B cell (primary cell): ENCODE data around the gene SLC35G6. TPM values are rescaled to one million over a fixed set of nuclear protein-coding genes. Genes with fewer than 3 reads are reported as not detected.

Source experiments
- ATAC-seq: fragments of 200-7000 bp; cut with Tn5 transposase; one replicate; pipeline ENCODE4 v1.10.0; 2021; ENCODE audit warnings: low read depth, mild to moderate bottlenecking, moderate number of reproducible peaks, moderate library complexity
- CTCF ChIA-PET: fragments of 350-600 bp; sonication (Branson Sonifier 250); formaldehyde crosslinking; loops from one replicate; lab custom pipeline; 2021; ENCODE audit warnings: antibody characterized with exemption, inconsistent platforms; lab: Charles Lee
- POLR2A ChIA-PET: fragments of 350-600 bp; sonication (Branson Sonifier 250); formaldehyde crosslinking; loops from one replicate; lab custom pipeline; 2021; ENCODE audit warnings: antibody characterized with exemption; lab: Charles Lee
- DNase-seq: peaks from one replicate; pipeline ENCODE4 v3.0.0; 2013
- H2AFZ ChIP-seq: 2 replicates; pipeline ENCODE4 v1.6.1; 2012; ENCODE audit warnings: mild to moderate bottlenecking, low read depth, low read length; ENCODE audit not compliant: insufficient read depth, poor library complexity, severe bottlenecking
- H3K27ac ChIP-seq, 2 donors: 1 replicate in 1 of 2; 2 replicates in 1 of 2; pipeline ENCODE4 v1.5.1; 2012 to 2013; ENCODE audit warnings: low read length in 2 of 2, mild to moderate bottlenecking in 2 of 2, moderate library complexity in 1 of 2
- H3K27me3 ChIP-seq, 4 experiments: fragments of 200-600 bp in 1 of 4; sonication (generic) in 1 of 4; replicated peaks in 1 of 4; 1 replicate in 2 of 4; 2 replicates in 2 of 4; pipeline versions ENCODE4 v1.6.1 to v1.7.0; 2013 to 2016; ENCODE audit warnings: low read length in 3 of 4, mild to moderate bottlenecking in 2 of 4, mixed read lengths in 1 of 4, moderate library complexity in 1 of 4; ENCODE audit not compliant: insufficient read depth in 4 of 4, control insufficient read depth in 3 of 4; ENCODE audit errors: control extremely low read depth in 1 of 4
- H3K36me3 ChIP-seq, 2 experiments: replicated peaks in 1 of 2; 1 replicate in 1 of 2; 2 replicates in 1 of 2; pipeline versions ENCODE4 v1.6.1 to v1.7.1; 2013; ENCODE audit warnings: low read length in 1 of 2; ENCODE audit not compliant: insufficient read depth in 2 of 2, control insufficient read depth in 1 of 2; ENCODE audit errors: control extremely low read depth in 1 of 2, extremely low read depth in 1 of 2
- H3K4me1 ChIP-seq, 2 donors: fragments of 200-600 bp in 1 of 2; sonication (generic) in 1 of 2; 1 replicate in 1 of 2; 2 replicates in 1 of 2; pipeline versions ENCODE4 v1.5.1 to v1.6.1; 2013 to 2017; ENCODE audit warnings: low read length in 2 of 2; ENCODE audit not compliant: control insufficient read depth in 2 of 2, insufficient read depth in 2 of 2
- H3K4me2 ChIP-seq: replicated peaks from 2 replicates; pipeline ENCODE3; 2012; ENCODE audit warnings: mild to moderate bottlenecking, low read depth, low read length; ENCODE audit not compliant: poor library complexity, severe bottlenecking
- H3K4me3 ChIP-seq, 5 experiments: fragments of 200-600 bp in 1 of 5; sonication (generic) in 1 of 5; 1 replicate in 3 of 5; 2 replicates in 2 of 5; pipeline versions ENCODE4 v1.5.1 to v1.7.0; 2011 to 2016; ENCODE audit warnings: low read length in 4 of 5, mild to moderate bottlenecking in 4 of 5, low read depth in 2 of 5, control low read depth in 1 of 5, moderate library complexity in 1 of 5; ENCODE audit not compliant: insufficient read depth in 1 of 5; ENCODE audit errors: control extremely low read depth in 1 of 5, extremely low read depth in 1 of 5
- H3K79me2 ChIP-seq: fragments of 200-600 bp; sonication (generic); one replicate; pipeline ENCODE4 v1.6.0; 2016; ENCODE audit warnings: low read length; ENCODE audit not compliant: control insufficient read depth, insufficient read depth
- H3K9ac ChIP-seq: fragments of 200-600 bp; sonication (generic); 2 replicates; pipeline ENCODE4 v1.6.1; 2017; ENCODE audit warnings: mild to moderate bottlenecking, low read length, moderate library complexity
- H3K9me3 ChIP-seq, 3 donors: one replicate each; pipeline versions ENCODE4 v1.6.1 to v1.7.1; 2013; ENCODE audit warnings: low read length in 2 of 3; ENCODE audit not compliant: control insufficient read depth in 2 of 3, insufficient read depth in 1 of 3; ENCODE audit errors: control extremely low read depth in 1 of 3
- H4K20me1 ChIP-seq: 2 replicates; pipeline ENCODE4 v1.6.0; 2012; ENCODE audit warnings: mild to moderate bottlenecking, low read length; ENCODE audit not compliant: insufficient read depth, control insufficient read depth, poor library complexity, severe bottlenecking
- H3K27ac Mint-ChIP-seq: one replicate; pipeline ENCODE4 v1.8.0; 2021; ENCODE audit warnings: mixed read lengths
- H3K27me3 Mint-ChIP-seq: one replicate; pipeline ENCODE4 v1.8.0; 2021; ENCODE audit warnings: mixed read lengths
- H3K4me1 Mint-ChIP-seq: one replicate; pipeline ENCODE4 v1.8.0; 2021; ENCODE audit warnings: mixed read lengths
- H3K4me3 Mint-ChIP-seq: one replicate; pipeline ENCODE4 v1.8.0; 2021; ENCODE audit warnings: mixed read lengths
- H3K9me3 Mint-ChIP-seq: one replicate; pipeline ENCODE4 v1.8.0; 2022; ENCODE audit warnings: mixed read lengths; ENCODE audit not compliant: insufficient read depth
- CTCF ChIP-seq: fragments of 200-600 bp; IDR thresholded peaks from one replicate; pipeline ENCODE4 v1.8.0; 2022; ENCODE audit warnings: antibody characterized with exemption, mild to moderate bottlenecking
- EZH2 ChIP-seq: IDR thresholded peaks from 2 replicates; pipeline ENCODE4 v1.6.1; 2012; ENCODE audit warnings: borderline replicate concordance, low read depth, mild to moderate bottlenecking, moderate library complexity, low read length; ENCODE audit not compliant: insufficient read depth, poor library complexity, severe bottlenecking
- WGBS: methylation state at CpG from one replicate; pipeline ENCODE4 v1.1.5; 2013; ENCODE audit warnings: missing lambda C conversion rate; ENCODE audit not compliant: insufficient coverage; 5-methylcytosine and 5-hydroxymethylcytosine counted together
- intact Hi-C: fragments of 100-400 bp; cut with micrococcal nuclease; formaldehyde crosslinking; loops from one replicate; pipeline ENCODE4 v1.10.0; 2022
- polyA plus RNA-seq: library from polyadenylated mRNA; depleted of rRNA; stranded (reverse); fragments of >200 nt; gene quantifications from 2 replicates; pipeline ENCODE4 v1.2.3, GENCODE V29; 2012
- total RNA-seq, 2 donors: library from RNA; stranded (reverse); fragments of 120-200 nt in 1 of 2; gene quantifications; 1 replicate in 1 of 2; 2 replicates in 1 of 2; pipeline versions ENCODE4 v1.2.3 to v1.2.4, GENCODE V29; 2013 to 2022

Gene SLC35G6
- total and polyA plus RNA-seq, 2 donors (not counting 1 experiment from before 2014, with no cell fraction given): 0.04 to 0.30 TPM

GRCh38 chr17:7435676-7436555, 45.3 kb upstream of the SLC35G6 start:
- Histone ChIP-seq H3K4me2 (peak overlapping the region; percentile 93), H3K27ac (peak overlapping the region; percentile 80 to 82), H3K9me3 (peaks cover 0 to 30% (median 0%) of the 10 kb centered on the region in 3 donors), H3K27me3 (peaks cover 0 to 31% (median 20%) of the 10 kb centered on the region in 4 experiments), H3K79me2 (peaks cover 27% of the 10 kb centered on the region), H4K20me1 (peaks cover 49% of the 10 kb centered on the region), H2AFZ (peak overlapping the region; percentile 83), H3K4me3 (peak overlapping the region; percentile 77 to 93 (median 79)), H3K9ac (peak overlapping the region; percentile 81), H3K4me1 (peaks cover 47 to 52% of the 10 kb centered on the region in 2 donors), H3K36me3 (no peaks in the 10 kb centered on the region)
- no peaks in the 10 kb centered on the region for H3K9me3 Mint-ChIP-seq
- POLR2A ChIA-PET: interaction anchor here (0.8 to 3.2 kb wide), 17 partner anchors 8 to 251 kb away, joined by 3 to 27 read pairs (median 4); partner anchors contain the start of genes GPS2, MPDU1, POLR2A and SENP3
- CTCF ChIA-PET: interaction anchor here (0.8 to 4.2 kb wide), 38 partner anchors 10 to 390 kb away, joined by 3 to 43 read pairs (median 6); partner anchors contain the start of genes ACAP1, CD68, CHRNB1 and MPDU1
- DNase-seq (no peak), ATAC-seq (peak; percentile 29)
- peak overlapping the region; percentile 96 for H3K4me3 Mint-ChIP-seq
- H3K27me3 Mint-ChIP-seq: peaks cover 24% of the 10 kb centered on the region
- H3K27ac Mint-ChIP-seq: peak overlapping the region; percentile 94
- TF ChIP-seq CTCF: peak; percentile 46
- no peak for TF ChIP-seq EZH2
- H3K4me1 Mint-ChIP-seq: peaks cover 46% of the 10 kb centered on the region
- WGBS: 13% methylated on average over 47 of the region's 49 CpGs
- intact Hi-C loops: loop anchor here (1.0 to 5.0 kb wide), 11 partner anchors 19 to 1949 kb away; partner anchors contain the start of genes DERL2, ELP5, MIS12 and POLR2A
